Mononuclear cell (primary cell): Measurements from ENCODE around the gene LHX5. TPM values are rescaled to one million over a fixed set of nuclear protein-coding genes. Genes with fewer than 3 reads are reported as not detected.

Experiments
- H3K27me3 ChIP-seq: 2 replicates; pipeline ENCODE4 v1.6.0; 2011; ENCODE audit warnings: low read length, control low read depth; ENCODE audit not compliant: insufficient read depth
- H3K4me1 ChIP-seq: 2 replicates; pipeline ENCODE4 v1.5.1; 2011; ENCODE audit warnings: mild to moderate bottlenecking, low read length, control low read depth; ENCODE audit not compliant: insufficient read depth
- H3K4me3 ChIP-seq: 2 replicates; pipeline ENCODE4 v1.5.1; 2011; ENCODE audit warnings: mild to moderate bottlenecking, low read length, moderate library complexity
- H3K9me3 ChIP-seq: 2 replicates; pipeline ENCODE4 v1.5.1; 2011; ENCODE audit warnings: low read depth, mild to moderate bottlenecking, control low read depth, low read length
- total RNA-seq: library from RNA; depleted of rRNA; stranded (reverse); fragments of >200 nt; gene quantifications from one replicate; pipeline ENCODE4 v1.2.3, GENCODE V29; 2012

Gene LHX5
- total RNA-seq, 1 donor = not detected

DNA sequence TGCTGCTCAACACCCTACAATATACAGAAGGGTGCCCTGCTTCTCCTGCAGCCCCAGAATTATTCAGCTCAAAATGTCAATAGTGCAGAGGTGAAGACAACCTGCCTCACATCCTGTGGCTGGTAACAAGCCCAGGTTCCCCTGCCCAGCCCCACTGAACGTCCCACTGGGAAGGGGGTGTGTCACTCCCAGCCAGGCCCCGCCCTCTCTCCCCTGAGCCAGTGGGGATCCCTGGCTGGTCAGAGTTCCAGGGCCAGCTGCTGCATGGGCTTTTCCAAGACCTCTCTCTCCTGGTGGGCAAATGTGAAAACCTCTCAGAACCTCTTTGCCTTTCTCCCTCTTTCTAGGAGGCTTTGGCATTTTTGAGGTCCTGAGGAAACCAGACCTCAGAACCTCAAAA, 13.7 kb upstream of the LHX5 start:
- Histone ChIP-seq H3K4me3 (no peak overlapping the region), H3K27me3 (peaks cover 33% of the 10 kb centered on the region), H3K9me3 (no peaks in the 10 kb centered on the region), H3K4me1 (no peaks in the 10 kb centered on the region)

DNA sequence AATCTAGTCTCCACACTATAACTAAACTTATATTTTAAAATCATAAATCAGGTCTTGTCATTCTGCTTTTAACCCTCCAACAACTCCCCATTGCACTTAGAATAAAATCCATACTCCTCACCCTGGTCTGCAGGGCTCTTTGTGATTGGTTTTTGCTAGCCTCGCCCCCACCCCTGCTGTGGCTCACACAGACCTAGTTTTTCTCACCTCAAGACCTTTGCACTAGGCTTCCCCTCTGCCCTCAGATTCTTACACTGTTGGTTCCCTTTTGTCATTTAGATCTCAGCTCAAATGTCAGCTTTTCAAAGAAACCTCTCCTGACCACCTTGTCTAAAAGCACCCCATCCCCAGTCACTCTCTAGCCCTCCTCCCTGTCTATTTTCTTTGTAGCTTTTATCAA, 10.7 kb upstream of the LHX5 start:
- H3K4me3 ChIP-seq = no peak overlapping the region
- H3K9me3 ChIP-seq = no peaks in the 10 kb centered on the region
- no peaks in the 10 kb centered on the region for H3K4me1 ChIP-seq
- peaks cover 62% of the 10 kb centered on the region for H3K27me3 ChIP-seq

DNA sequence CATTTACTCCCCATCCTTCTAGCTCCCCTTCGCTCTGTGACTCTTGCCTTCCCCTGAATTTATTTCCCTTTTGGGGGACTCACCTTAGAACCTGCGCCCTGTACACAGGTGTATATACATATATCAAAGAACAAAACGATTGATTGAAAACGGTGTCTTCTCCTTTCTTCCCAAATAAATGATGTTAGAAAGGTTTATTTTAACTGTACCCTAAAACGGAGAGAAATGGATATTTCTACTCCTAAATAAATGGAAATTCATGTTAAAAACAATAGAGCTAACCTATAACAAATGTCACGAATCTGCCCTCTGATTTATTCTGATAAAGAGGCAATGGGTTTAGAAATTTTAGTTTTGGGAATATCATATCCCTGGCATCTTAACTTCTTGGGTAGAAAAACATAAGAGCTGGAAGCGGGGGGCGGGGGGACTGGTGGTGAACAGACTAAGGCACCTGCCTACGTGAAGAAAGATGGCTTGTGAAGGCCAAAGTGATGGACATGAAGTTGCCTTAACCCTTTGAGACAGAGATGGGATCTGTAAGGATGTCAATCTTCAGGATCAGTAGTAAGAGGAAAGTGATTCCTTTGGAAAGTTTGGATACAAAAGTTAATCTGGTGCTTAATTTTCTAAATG, 8.8 kb upstream of the LHX5 start:
- Histone ChIP-seq H3K4me3 (no peak overlapping the region), H3K27me3 (peaks cover 71% of the 10 kb centered on the region), H3K9me3 (no peaks in the 10 kb centered on the region), H3K4me1 (no peaks in the 10 kb centered on the region)

DNA sequence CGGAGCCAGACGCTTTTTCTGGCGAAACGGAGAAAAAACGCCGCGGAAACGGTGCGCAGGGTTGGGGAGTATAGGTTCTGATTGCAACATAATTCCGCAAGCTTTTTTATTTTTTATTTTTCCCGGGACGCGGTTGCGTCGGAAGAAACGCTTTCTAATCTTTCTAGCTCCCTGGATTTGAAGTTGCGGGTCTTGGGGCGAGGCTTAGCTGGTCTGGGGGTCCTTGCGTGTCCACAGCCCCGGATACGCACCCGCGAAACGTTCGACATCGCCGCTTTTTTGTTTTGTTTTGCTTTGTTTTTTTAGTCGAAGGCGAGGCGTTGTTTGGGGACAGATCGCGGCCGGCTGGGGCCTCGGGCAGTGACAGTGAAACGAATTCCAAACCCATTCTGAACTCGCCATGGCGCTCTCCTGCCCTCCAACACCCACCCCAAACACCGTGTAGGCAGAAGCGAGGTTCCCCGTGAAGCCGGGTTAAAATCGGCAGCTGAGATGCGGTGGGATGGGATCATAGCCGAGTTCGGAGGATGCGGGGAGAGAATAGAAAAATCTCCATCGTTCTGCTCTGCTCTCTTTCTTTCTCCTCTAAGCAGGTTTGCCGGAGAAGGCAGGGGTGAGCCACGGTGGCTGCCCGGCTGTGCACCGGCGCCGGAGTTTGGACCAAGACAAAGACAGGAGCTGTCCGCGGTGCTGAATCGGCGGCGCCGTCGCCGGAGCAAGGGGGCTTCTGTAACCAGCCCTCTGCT, 8.1 kb upstream of the LHX5 start:
- Histone ChIP-seq H3K4me3 (no peak overlapping the region), H3K4me1 (no peaks in the 10 kb centered on the region), H3K9me3 (no peaks in the 10 kb centered on the region), H3K27me3 (peaks cover 76% of the 10 kb centered on the region)

DNA sequence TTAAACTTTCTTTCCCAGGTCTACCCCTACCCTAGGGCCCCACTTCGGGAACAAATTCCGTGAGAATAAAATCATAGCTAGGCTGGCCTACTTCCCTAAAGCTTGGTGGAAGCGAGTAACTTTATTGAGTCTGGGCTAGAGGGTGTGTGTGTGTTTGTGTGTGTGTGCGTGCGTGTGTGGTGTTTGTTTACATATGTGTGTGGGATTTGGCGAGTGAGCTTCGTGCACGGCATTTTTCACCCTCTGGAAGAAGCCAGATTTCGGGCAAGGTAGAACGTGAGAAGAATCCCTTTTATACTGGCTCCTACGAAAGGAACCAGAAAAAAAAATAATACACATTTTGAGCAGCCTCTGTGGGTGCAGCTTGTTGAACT, 7.5 kb upstream of the LHX5 start:
- Histone ChIP-seq H3K4me1 (no peaks in the 10 kb centered on the region), H3K4me3 (no peak overlapping the region), H3K9me3 (no peaks in the 10 kb centered on the region), H3K27me3 (peaks cover 78% of the 10 kb centered on the region)

DNA sequence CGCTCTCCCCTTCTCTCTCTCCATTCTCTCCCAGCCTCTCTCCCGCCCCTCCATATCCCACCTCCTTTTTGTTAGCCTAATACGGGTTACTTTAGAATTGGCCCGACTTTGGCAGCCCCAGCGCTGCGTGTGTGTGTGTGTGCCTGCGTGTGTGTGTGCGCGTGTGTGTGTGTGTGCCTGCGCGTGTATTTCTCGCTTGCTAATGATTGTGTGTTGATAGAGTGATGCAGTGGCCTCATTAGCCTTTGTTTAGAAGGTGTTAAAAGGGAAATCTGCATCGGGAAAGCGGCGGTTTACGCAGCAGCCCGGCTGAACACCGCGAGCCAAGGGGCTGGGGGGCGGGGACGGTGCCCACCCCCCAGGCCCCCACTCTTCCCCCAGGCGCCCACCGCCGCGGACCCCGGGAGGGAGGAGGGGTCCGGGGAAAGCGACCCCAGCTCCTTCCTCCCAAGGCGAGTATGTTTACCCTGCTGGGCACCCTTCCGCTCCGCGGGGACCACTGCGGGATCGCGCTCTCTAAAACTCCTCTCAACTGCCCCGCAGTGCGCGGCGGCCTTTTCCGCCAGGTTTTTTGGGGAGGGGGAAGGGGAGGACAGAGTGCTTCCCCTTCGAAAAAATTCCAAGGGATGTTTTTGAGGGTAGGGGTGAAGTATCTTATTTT, 6.8 kb upstream of the LHX5 start:
- H3K27me3 ChIP-seq = peaks cover 82% of the 10 kb centered on the region
- no peaks in the 10 kb centered on the region for H3K9me3 ChIP-seq
- H3K4me1 ChIP-seq = no peaks in the 10 kb centered on the region
- no peak overlapping the region for H3K4me3 ChIP-seq

DNA sequence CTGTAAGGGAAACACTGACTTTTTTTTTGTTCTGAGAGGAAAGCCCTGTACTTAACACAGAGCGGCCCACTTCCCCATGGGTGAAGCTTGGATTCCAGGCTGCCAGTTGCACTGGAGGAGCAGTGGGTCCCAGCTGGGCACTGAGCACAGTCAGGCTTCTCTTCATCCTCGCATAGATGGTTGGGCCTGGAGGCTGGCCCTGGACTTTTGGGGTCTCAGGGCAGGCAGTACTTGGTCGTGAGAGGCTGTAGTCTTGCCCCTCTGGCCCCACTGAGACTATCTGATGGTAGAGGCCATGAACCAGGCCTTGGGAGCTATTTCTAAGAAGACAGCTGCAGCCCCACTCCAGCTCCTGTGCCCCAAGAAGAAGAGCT, 6.2 kb upstream of the LHX5 start:
- Histone ChIP-seq H3K27me3 (peaks cover 84% of the 10 kb centered on the region), H3K4me1 (no peaks in the 10 kb centered on the region), H3K4me3 (no peak overlapping the region), H3K9me3 (no peaks in the 10 kb centered on the region)

DNA sequence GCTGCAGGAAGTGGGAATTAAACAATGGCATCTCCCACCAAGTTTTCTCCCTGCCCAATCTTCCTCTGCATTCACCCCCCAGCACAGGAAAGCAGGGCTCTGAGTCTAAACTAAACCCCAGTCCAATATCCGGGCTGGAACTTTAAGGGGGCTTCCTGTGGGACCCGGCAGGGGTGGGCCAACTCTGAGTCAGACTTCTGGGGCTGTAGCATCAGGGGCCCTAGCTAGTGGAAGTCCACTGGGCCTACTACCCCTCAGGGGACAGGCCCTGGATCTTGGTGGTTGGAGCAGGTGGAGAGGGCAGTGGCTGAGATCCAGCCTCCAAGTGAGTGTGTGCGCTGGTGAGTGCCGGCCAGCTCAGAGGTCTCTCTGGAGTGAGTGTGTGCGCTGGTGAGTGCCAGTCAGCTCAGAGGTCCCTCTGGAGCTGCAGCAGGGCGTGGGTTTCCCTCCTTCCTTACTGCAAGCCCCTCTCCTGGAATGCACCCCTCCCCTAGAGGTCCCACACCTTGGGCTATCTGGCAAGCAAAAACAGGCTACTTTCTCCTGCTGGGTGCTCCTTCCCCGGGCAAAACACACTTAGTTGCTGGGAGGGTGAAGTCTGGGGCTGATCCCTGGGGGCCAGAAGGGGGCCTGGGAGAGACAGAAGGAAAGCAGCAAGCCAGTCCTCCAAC, 5.6 kb upstream of the LHX5 start:
- Histone ChIP-seq H3K9me3 (no peaks in the 10 kb centered on the region), H3K27me3 (peaks cover 85% of the 10 kb centered on the region), H3K4me3 (no peak overlapping the region), H3K4me1 (no peaks in the 10 kb centered on the region)

DNA sequence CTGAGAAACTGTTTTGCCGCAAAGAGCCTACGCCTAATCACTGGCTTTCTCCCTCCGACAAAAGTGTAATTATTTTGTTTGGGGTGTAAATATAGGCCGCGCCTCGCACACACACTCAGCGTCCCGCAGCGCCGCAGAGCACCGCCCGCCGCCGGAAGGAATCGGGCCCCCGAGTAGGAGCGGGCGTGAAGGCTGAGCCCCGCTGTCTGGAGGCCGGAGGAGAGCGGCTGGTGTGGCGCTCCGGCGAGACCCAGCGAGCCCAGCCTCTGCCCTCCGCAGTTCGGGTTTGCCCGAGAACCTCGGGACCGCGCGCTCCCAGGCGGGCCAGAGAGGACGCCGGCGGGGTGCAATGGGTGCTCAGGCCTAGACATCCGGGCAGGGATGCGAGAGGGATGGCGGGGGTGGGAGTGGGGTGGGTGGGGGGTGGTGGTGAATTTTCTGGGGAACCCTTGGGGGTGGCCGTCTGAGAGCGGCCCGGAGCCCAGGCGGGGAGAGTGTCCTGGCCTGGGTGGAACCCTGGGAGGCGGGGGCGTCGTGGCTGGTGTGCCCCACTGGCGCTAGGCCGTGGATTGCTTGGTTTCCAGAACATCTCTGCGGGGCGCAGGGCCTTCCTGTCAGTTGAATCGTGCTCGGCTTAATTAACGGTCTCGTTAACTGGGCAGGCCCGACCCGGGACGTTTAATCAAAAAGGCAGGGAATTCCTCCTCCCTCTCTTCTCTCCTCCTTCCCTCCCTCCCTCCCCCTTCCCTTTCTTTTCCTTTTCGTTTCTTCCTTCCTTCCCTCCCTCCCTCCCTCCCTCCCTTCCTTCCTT, 4.7 kb upstream of the LHX5 start:
- Histone ChIP-seq H3K27me3 (peaks cover 88% of the 10 kb centered on the region), H3K9me3 (no peaks in the 10 kb centered on the region), H3K4me1 (no peaks in the 10 kb centered on the region), H3K4me3 (no peak overlapping the region)

DNA sequence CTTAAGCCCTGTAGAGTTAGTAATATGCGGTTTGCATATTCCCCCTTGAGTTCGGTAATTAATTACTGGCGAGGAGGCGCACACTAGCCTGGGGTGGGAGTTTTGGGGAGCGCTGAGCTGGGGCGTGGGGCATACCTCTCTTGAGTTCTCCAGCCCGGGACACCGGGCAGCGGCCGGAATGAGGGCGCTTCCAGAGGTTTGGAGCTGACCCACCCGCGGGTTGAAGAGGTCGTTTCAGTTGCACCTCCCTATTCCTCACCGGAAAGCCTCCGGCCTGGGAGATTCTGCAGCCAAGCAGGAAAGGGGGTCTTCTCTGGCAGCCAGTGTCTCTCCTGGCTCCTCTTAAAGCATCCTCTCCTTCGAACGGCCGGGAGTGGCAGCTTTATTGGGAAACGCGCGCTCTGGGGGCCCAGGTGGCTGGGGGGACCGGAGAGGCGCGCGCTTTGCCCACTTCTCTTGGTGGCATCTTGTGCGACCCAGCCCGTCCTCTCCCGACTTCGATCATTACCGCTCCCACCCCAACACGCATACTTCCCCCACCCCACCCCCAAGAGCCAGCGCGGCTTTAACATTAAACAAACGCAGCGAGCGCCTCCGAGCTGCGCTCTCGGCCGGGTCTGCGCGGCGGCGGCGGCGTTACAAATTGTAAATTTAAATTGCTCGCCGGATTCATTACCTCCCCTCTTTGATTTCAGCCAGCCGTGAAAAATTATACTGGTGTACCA, 3.9 kb upstream of the LHX5 start:
- H3K27me3 ChIP-seq = peaks cover 88% of the 10 kb centered on the region
- H3K4me3 ChIP-seq = no peak overlapping the region
- H3K9me3 ChIP-seq = no peaks in the 10 kb centered on the region
- H3K4me1 ChIP-seq = no peaks in the 10 kb centered on the region

DNA sequence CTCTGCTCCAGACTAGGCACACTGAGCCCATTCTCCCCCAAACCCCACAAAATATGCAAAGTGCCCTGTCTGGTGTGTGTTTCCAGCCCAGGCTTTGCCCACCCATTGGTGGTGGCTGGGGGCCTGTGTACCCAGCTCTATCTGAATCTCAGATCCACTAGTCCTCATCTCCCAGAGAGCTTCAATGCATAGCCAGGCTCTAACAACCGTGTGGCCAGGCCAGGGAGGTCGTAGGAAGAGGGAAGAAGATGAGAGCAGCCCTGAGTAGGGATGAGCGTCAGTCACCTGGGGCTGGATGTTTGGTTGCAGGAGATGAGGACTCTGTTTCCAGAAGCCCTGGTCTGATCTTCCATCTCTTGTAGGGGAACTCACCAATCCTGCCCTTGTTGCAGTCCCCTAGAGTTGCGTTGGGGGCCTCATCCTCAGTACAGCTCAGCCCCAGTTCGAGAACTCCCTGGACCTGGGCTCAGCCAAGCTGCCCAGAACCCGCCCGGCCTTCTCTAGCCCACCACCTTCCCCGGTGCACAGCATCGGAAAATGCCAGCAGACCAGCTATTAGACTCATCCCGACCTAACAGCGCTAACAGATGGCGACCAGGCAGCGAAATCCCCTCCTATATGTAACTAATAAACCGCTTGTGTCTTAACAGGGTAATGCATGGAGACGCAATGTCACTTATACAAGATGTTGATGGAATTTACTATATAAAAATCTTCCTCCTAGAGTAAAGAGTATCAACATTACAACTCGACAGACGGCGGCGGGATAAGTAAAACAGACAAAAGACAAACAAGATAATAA, 3.2 kb upstream of the LHX5 start:
- no peak overlapping the region for H3K4me3 ChIP-seq
- no peaks in the 10 kb centered on the region for H3K4me1 ChIP-seq
- H3K27me3 ChIP-seq = peaks cover 88% of the 10 kb centered on the region
- H3K9me3 ChIP-seq = no peaks in the 10 kb centered on the region

DNA sequence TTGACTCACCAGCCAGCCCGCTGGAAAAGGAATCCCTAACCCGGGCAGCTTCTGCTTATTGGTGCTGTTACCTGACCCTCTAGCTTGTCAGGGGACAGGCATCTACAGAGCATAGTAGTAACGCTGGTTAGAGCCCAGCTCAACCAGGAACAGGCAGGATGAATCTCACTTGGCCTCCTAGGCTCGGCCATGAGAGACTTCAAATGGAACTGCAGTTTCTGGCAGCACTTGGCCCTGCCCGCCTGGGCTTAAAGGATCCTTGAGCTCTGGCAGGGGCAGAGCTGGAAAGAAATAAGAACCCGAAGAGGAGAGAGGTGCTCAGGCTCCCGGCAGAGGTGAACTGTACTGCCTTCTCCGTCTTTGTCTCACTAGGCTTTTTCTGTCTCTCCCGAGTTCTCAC, 2.3 kb upstream of the LHX5 start:
- Histone ChIP-seq H3K4me1 (no peaks in the 10 kb centered on the region), H3K9me3 (no peaks in the 10 kb centered on the region), H3K27me3 (peaks cover 88% of the 10 kb centered on the region), H3K4me3 (no peak overlapping the region)

DNA sequence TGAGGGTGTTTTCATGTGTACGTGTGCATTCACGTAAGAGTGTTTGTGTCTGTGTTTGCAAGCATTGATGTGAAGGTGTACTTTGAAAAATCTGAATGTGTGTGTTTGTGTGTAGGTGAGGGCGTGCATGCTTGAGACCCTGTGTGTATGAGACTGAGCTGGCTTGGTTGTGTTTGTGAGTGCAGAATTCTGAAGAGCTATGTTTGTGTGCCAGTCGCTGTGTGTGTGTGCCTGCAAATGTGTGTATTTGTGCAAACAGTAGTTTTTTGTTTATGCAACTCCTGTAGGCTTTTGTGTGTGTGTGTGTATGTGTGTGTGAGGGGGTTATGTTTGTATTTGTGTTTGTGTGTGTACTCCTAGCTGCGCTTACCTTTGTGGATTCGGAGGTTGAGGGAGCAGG, 1.7 kb upstream of the LHX5 start:
- H3K27me3 ChIP-seq = peaks cover 88% of the 10 kb centered on the region
- H3K4me3 ChIP-seq = no peak overlapping the region
- H3K9me3 ChIP-seq = no peaks in the 10 kb centered on the region

More for the DNA sequence above, 1.7 kb upstream of the LHX5 start:
- no peaks in the 10 kb centered on the region for H3K4me1 ChIP-seq
